Measurements from ENCODE around the gene DCC. TPM values are rescaled to one million over a fixed set of nuclear protein-coding genes. Genes with fewer than 3 reads are reported as not detected.

Gene DCC
- total RNA-seq, 2 donors from 2014 or later, result 0.33 TPM; not detected in 1

GRCh38 chr18:52907543-52908308 lies 567.7 kb downstream of the DCC start:
- 79 to 86% methylated on average over 9 of the region's 9 CpGs for WGBS, 2 donors
- ATAC-seq (no peak), DNase-seq (no peak)
- Histone ChIP-seq H3K4me1 (no peaks in the 10 kb centered on the region), H3K27ac (no peak overlapping the region), H3K36me3 (replicated peaks in 1 of 2; ENCODE audit: insufficient read depth in 1 of 2, low read depth in 2 of 2) (no peaks in the 10 kb centered on the region), H3K4me3 (no peak overlapping the region), H3K27me3 (no peaks in the 10 kb centered on the region), H3K9me3 (no peaks in the 10 kb centered on the region)
- no peak for TF ChIP-seq CTCF (IDR thresholded peaks at IDR 0.05)
- TF ChIP-seq POLR2A (IDR thresholded peaks at IDR 0.05), result no peak
- intact Hi-C loops (cut with DNase I), result loop anchor here (10.0 kb wide), 1 partner anchor 573 kb away; no protein-coding TSS in a partner anchor

DNA sequence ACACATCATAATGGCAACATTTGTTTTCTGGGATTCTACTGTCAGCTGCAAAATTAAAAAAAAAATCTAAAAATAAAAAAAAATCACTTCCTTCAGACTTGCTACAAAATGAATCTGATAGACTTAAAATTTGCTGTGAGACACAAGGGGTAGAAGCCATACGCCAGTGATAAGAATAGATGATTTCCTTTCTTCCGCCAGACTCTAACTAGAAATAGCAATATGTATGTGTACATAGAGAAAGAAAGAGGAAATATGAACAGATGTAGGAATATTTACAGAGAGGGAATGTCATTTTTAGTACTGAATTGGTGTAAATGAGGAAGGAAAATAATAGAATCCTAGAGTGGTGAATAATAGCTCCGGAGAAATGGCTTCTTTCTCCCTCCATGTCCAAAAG lies 574.2 kb downstream of the DCC start:
- no peak for ATAC-seq
- DNase-seq, result no peak
- TF ChIP-seq CTCF (IDR thresholded peaks at IDR 0.05) (no peak), POLR2A (IDR thresholded peaks at IDR 0.05) (no peak)
- 39 to 66% methylated on average over 3 of the region's 3 CpGs for WGBS, 2 donors
- Histone ChIP-seq H3K9me3 (no peaks in the 10 kb centered on the region), H3K4me1 (no peaks in the 10 kb centered on the region), H3K27me3 (no peaks in the 10 kb centered on the region), H3K4me3 (no peak overlapping the region), H3K36me3 (replicated peaks in 1 of 2; ENCODE audit: insufficient read depth in 1 of 2, low read depth in 2 of 2) (no peaks in the 10 kb centered on the region), H3K27ac (no peak overlapping the region)
- intact Hi-C loops (cut with DNase I), result no loop called here

- no peaks in the 10 kb centered on the region for H3K4me1 ChIP-seq
- no peak for TF ChIP-seq CTCF (IDR thresholded peaks at IDR 0.05)
- TF ChIP-seq POLR2A (IDR thresholded peaks at IDR 0.05), result no peak
- no peak overlapping the region for H3K4me3 ChIP-seq
- no peaks in the 10 kb centered on the region for H3K9me3 ChIP-seq
- ATAC-seq (no peak), DNase-seq (no peak)
- intact Hi-C loops (cut with DNase I), result no loop called here
- H3K36me3 ChIP-seq (replicated peaks in 1 of 2; ENCODE audit: insufficient read depth in 1 of 2, low read depth in 2 of 2), result no peaks in the 10 kb centered on the region
- H3K27me3 ChIP-seq, result no peaks in the 10 kb centered on the region
- H3K27ac ChIP-seq, result no peak overlapping the region
- 57 to 59% methylated on average over 1 of the region's 1 CpG for WGBS, 2 donors
Observed at GRCh38 chr18:52920665-52921064, 580.7 kb downstream of the DCC start.

DNA sequence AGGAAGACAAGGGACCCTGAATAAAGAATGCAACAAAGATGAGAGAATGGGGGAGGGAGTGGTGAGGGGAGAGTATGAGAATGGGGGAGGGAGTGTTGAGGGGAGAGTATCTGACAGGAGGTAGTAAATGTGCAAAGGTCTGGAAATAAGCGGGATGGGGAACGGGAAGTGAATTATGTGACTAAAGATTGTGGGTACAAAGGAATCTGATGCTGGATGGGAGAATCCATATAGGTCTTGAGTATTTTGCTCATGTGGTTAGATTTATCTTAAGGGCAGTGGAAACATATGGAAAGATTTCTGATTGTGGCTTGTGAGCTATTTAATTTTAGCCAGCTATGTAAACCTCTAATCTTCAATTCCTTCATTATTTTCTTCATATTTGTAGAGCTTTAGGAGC lies 593.4 kb downstream of the DCC start:
- intact Hi-C loops (cut with DNase I), result no loop called here
- Histone ChIP-seq H3K4me1 (no peaks in the 10 kb centered on the region), H3K27me3 (no peaks in the 10 kb centered on the region), H3K27ac (no peak overlapping the region), H3K36me3 (replicated peaks in 1 of 2; ENCODE audit: insufficient read depth in 1 of 2, low read depth in 2 of 2) (no peaks in the 10 kb centered on the region), H3K4me3 (no peak overlapping the region), H3K9me3 (no peaks in the 10 kb centered on the region)
- DNase-seq, result no peak
- no peak for ATAC-seq
- WGBS, 2 donors, result 75 to 90% methylated on average over 2 of the region's 2 CpGs
- no peak for TF ChIP-seq CTCF (IDR thresholded peaks at IDR 0.05)
- TF ChIP-seq POLR2A (IDR thresholded peaks at IDR 0.05), result no peak

DNA sequence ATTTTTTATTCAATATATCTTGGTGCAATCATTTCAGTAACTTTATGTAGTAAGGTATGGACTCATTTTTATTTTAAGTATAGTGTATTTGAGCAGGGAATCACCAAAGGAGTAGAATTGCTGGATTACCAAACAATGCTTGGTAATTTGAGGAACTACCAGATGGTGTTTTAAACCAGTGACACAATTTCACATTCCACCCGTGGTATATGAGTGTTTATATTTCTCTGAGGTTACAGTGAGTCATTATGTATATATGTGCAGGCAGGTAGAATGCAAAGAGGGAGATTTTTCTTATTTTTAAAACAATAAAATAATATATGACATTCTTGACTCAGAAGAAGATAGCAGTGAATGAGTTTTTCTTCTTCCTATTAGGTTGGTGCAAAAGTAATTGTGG lies 596.9 kb downstream of the DCC start:
- Histone ChIP-seq H3K9me3 (no peaks in the 10 kb centered on the region), H3K36me3 (replicated peaks in 1 of 2; ENCODE audit: insufficient read depth in 1 of 2, low read depth in 2 of 2) (no peaks in the 10 kb centered on the region), H3K27me3 (no peaks in the 10 kb centered on the region), H3K27ac (no peak overlapping the region), H3K4me3 (no peak overlapping the region), H3K4me1 (no peaks in the 10 kb centered on the region)
- ATAC-seq (no peak), DNase-seq (no peak)
- TF ChIP-seq POLR2A (IDR thresholded peaks at IDR 0.05) (no peak), CTCF (IDR thresholded peaks at IDR 0.05) (no peak)
- intact Hi-C loops (cut with DNase I), result no loop called here
- WGBS, 2 donors, result 33 to 35% methylated on average over 1 of the region's 1 CpG

All from body of pancreas (tissue), 4 donors.